ENCODE data around the gene STARD10.

The STARD10 gene

GRCh38 chr11:72758304-72758689 is 35.5 kb downstream of the STARD10 start:
- no peak for TF ChIP-seq CTCF (IDR thresholded peaks at IDR 0.05; ENCODE audit: low read depth, low read length)
- H3K4me3 ChIP-seq (ENCODE audit: low read depth, low read length) = no peak overlapping the region

GRCh38 chr11:72755713-72756285 is 38.0 kb downstream of the STARD10 start:
- TF ChIP-seq CTCF (IDR thresholded peaks at IDR 0.05; ENCODE audit: low read depth, low read length) = no peak
- no peak overlapping the region for H3K4me3 ChIP-seq (ENCODE audit: low read depth, low read length)

DNA sequence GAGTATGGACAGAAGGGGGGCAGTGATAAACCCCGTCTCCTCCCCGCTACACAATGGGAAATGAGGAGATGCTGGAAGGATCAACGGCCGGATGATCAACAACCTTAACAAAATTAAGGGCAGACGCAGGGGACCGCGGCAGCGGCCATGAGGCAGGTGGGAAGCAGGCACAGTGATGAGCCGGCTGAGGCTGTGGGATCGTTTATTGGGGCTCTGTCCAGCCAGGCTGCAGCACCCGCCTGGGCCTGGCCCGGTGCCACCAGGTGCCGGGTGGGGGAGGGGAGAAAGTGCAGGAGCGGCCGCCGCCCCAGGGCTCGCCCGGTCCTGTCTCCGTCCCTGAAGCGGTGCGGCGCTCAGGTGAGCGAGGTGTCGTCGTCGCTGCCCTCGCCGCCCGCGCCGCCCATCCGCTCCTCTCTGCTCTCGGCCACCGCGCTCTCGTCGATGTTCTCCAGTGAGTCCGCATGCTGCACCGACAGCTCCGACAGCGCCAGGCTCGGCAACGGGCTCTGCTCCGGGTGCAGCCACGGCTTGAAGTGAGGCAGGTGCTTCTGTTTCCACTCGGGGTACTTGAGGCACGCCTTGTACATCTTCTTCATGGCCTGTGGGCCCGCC is 39.2 kb downstream of the STARD10 start:
- TF ChIP-seq CTCF (IDR thresholded peaks at IDR 0.05; ENCODE audit: low read depth, low read length) = no peak
- H3K4me3 ChIP-seq (ENCODE audit: low read depth, low read length) = no peak overlapping the region

DNA sequence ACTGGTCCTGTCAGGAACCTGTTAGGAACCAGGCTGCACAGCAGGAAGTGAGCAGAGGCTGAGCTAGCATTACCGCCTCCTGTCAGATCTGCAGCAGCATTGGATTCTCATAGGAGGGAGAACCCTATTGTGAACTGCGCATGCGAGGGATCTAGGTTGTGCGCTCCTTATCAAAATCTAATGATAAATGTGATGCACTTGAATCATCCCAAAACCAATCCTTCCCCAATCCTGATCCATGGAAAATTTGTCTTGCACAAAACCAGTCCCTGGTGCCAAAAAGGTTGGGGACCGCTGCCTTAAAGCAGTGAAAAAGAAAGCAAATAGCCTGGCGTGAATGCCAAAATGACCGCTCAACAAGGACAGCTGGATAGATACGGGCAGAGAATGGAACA is 39.7 kb downstream of the STARD10 start:
- no peak for TF ChIP-seq CTCF (IDR thresholded peaks at IDR 0.05; ENCODE audit: low read depth, low read length)
- H3K4me3 ChIP-seq (ENCODE audit: low read depth, low read length) = no peak overlapping the region

DNA sequence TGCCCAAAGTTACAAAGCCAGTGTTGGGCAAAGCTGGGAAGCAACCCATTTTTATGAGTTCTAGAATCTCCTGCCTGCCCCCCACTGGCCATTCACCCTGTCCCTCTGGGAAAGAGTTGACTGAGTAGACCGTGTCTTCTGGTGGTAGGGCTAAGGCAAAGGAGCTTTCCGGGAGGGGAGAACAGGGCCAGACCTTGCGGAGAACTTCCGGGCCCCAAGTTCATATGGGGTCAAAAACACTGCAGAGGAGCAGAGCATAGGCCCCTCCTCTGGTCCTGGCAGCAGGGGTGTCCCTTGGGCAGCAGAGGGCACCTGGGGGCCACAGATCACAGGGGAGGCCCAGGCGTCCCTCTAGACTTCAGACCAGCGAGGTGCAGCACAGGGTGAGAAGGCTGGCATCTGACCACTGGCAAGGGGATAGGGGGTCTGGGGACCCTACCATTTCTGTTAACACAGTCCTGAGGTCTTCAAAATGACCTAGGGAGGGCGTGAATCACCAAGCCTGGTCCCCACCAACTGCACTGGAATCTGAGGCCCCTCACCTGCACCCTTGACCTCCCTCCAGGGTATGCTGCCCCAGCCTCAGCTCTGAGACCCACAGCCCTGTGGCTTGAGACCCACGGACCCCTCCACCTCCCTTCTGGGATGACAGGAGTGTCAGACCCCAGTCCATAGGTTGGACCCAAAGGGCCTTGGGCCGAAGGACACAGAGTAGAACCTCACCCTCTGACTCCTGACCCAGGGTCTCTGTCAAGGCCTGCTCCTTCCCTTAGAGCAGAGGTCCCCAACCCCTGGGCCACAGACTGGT is 40.3 kb downstream of the STARD10 start:
- no peak overlapping the region for H3K4me3 ChIP-seq (ENCODE audit: low read depth, low read length)
- peak; percentile 7; the same call in 1 of the 2 replicates for TF ChIP-seq CTCF (IDR thresholded peaks at IDR 0.05; ENCODE audit: low read depth, low read length)

GRCh38 chr11:72752088-72752914 is 41.5 kb downstream of the STARD10 start, which contains the start of gene ARAP1:
Gene ARAP1 (minus strand): TSS chr11:72752408. CDS start chr11:72727128, 25,280 bp downstream.
- TF ChIP-seq CTCF (IDR thresholded peaks at IDR 0.05; ENCODE audit: low read depth, low read length) = no peak
- peak within 1 kb of the TSS; percentile 70 for H3K4me3 ChIP-seq (ENCODE audit: low read depth, low read length)

Measured in WI38 (cell line).